Prostate gland (tissue), 2 donors: ENCODE measurements around the gene CABP2. TPM values are rescaled to one million over a fixed set of nuclear protein-coding genes. Genes with fewer than 3 reads are reported as not detected.
"Not testable (repeated sequence)": the region's sequence is repeated elsewhere in the genome, so short reads cannot be mapped to it uniquely, and the experiment has no call there.

Experiments used
- DNase-seq: peaks from one replicate; pipeline ENCODE4 v3.0.0-alpha.2; 2019; ENCODE audit warnings: low spot score
- H3K27ac ChIP-seq, 2 donors: fragments of 200-600 bp; sonication (generic); 2 replicates each; pipeline ENCODE4 v1.5.1; 2017 to 2019
- H3K27me3 ChIP-seq: fragments of 200-600 bp; sonication (generic); replicated peaks from 2 replicates; pipeline ENCODE4 v1.5.1; 2019; ENCODE audit not compliant: insufficient read depth
- H3K36me3 ChIP-seq, 2 donors: fragments of 200-600 bp; sonication (generic); 1 replicate in 1 of 2; 2 replicates in 1 of 2; pipeline versions ENCODE4 v1.5.1 to v1.8.1; 2017 to 2019
- H3K4me1 ChIP-seq: fragments of 200-600 bp; sonication (generic); replicated peaks from 2 replicates; pipeline ENCODE4 v1.5.1; 2019
- H3K4me3 ChIP-seq, 2 donors: fragments of 200-600 bp; sonication (generic); 2 replicates each; pipeline ENCODE4 v1.5.1; 2017 to 2019
- H3K9me3 ChIP-seq: fragments of 200-600 bp; sonication (generic); 2 replicates; pipeline ENCODE4 v1.5.1; 2017
- POLR2A ChIP-seq: fragments of 450-650 bp; IDR thresholded peaks from one replicate; pipeline ENCODE4 v1.6.1; 2016; ENCODE audit warnings: antibody characterized with exemption, mild to moderate bottlenecking
- POLR2AphosphoS5 ChIP-seq: sonication (generic); formaldehyde crosslinking; IDR thresholded peaks from one replicate; pipeline ENCODE4 v1.6.1; 2017; ENCODE audit warnings: antibody characterized with exemption
- WGBS: methylation state at CpG from one replicate; pipeline ENCODE4 v1.1.5; 2018; 5-methylcytosine and 5-hydroxymethylcytosine counted together
- intact Hi-C: fragments of 100-400 bp; cut with DNase I; formaldehyde crosslinking; loops from one replicate; pipeline ENCODE4 v1.14.2; 2022
- total RNA-seq, 2 donors: library from RNA; depleted of rRNA; stranded (reverse); fragments of >200 nt; gene quantifications; one replicate each; pipeline ENCODE4 v1.1.0, GENCODE V29; 2016
- TF ChIP-seq, protein P1 (sequence below), 4 experiments: fragments of 200-600 bp in 2 of 4; fragments of 450-650 bp in 2 of 4; sonication (generic) in 2 of 4; IDR thresholded peaks; 1 replicate in 3 of 4; 2 replicates in 1 of 4; pipeline ENCODE4 v1.5.1; 2016 to 2019; ENCODE audit warnings: antibody characterized with exemption in 4 of 4, mild to moderate bottlenecking in 2 of 4, moderate library complexity in 2 of 4

Gene CABP2
- total RNA-seq, 2 donors from 2014 or later = not detected

DNA sequence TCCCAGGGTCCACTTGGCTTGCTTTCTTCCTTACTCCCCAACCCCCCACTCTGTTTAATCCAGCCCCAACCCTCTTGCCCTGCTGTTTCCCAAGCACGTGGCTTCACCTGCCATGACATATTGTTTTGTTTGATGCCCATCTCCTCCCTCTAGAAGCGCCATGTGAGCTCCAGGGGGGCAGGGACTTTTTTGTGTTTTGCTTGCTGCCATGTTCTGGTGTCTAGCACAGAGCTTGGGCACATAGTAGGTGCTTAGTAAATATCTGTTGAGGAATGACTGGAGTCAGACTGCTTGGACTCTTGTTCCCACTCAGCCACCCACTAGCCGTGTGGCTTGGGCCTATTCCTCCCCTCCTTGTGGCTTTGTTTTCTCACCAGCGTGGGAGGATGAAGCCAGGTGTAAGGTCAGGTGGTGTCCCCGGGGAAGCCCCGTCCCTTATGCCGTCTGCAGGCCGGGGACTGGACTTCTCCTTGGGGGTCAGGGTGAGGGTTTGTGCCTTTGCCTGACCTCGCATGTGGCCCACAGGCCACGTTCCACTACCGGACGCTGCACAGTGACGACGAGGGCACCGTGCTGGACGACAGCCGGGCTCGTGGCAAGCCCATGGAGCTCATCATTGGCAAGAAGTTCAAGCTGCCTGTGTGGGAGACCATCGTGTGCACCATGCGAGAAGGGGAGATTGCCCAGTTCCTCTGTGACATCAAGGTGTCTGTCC lies 36.6 kb downstream of the CABP2 start:
- TF ChIP-seq POLR2AphosphoS5 = no peak
- TF ChIP-seq POLR2A = no peak
- TF ChIP-seq, protein P1, sequence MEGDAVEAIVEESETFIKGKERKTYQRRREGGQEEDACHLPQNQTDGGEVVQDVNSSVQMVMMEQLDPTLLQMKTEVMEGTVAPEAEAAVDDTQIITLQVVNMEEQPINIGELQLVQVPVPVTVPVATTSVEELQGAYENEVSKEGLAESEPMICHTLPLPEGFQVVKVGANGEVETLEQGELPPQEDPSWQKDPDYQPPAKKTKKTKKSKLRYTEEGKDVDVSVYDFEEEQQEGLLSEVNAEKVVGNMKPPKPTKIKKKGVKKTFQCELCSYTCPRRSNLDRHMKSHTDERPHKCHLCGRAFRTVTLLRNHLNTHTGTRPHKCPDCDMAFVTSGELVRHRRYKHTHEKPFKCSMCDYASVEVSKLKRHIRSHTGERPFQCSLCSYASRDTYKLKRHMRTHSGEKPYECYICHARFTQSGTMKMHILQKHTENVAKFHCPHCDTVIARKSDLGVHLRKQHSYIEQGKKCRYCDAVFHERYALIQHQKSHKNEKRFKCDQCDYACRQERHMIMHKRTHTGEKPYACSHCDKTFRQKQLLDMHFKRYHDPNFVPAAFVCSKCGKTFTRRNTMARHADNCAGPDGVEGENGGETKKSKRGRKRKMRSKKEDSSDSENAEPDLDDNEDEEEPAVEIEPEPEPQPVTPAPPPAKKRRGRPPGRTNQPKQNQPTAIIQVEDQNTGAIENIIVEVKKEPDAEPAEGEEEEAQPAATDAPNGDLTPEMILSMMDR (IDR thresholded peaks at IDR 0.05) = no peak
- no peak overlapping the region for H3K27ac ChIP-seq
- H3K36me3 ChIP-seq = no peaks in the 10 kb centered on the region

GRCh38 chr11:67485873-67486361 lies 37.3 kb downstream of the CABP2 start:
- H3K36me3 ChIP-seq, DNase-seq, H3K9me3 ChIP-seq, H3K4me3 ChIP-seq, H3K27ac ChIP-seq, H3K4me1 ChIP-seq, H3K27me3 ChIP-seq, intact Hi-C loops: not testable (repeated sequence)
- WGBS = 87% methylated on average over 7 of the region's 7 CpGs

More for the DNA sequence above, 36.6 kb downstream of the CABP2 start:
- intact Hi-C loops = no loop called here
- 87% methylated on average over 20 of the region's 20 CpGs for WGBS
- Histone ChIP-seq H3K27me3 (no peaks in the 10 kb centered on the region), H3K4me3 (no peak overlapping the region), H3K4me1 (peaks cover 6% of the 10 kb centered on the region), H3K9me3 (no peaks in the 10 kb centered on the region)
- DNase-seq = no peak

GRCh38 chr11:67484847-67485311 lies 38.4 kb downstream of the CABP2 start:
- peaks cover 6% of the 10 kb centered on the region for H3K4me1 ChIP-seq
- H3K9me3 ChIP-seq = no peaks in the 10 kb centered on the region
- no peaks in the 10 kb centered on the region for H3K27me3 ChIP-seq
- 71% methylated on average over 11 of the region's 11 CpGs for WGBS
- no peak overlapping the region for H3K27ac ChIP-seq
- no peak overlapping the region for H3K4me3 ChIP-seq
- intact Hi-C loops = no loop called here
- TF ChIP-seq POLR2AphosphoS5 (no peak), POLR2A (no peak)
- TF ChIP-seq, protein P1 (IDR thresholded peaks at IDR 0.05) = no peak
- no peak for DNase-seq
- H3K36me3 ChIP-seq = no peaks in the 10 kb centered on the region

- H3K4me3 ChIP-seq = peak overlapping the region; percentile 45 to 46
- H3K27ac ChIP-seq = no peak overlapping the region
- TF ChIP-seq POLR2AphosphoS5 (no peak), POLR2A (no peak)
- TF ChIP-seq, protein P1 (IDR thresholded peaks at IDR 0.05) = no peak
- no peaks in the 10 kb centered on the region for H3K36me3 ChIP-seq
- 86% methylated on average over 16 of the region's 16 CpGs for WGBS
- peaks cover 6% of the 10 kb centered on the region for H3K4me1 ChIP-seq
- H3K27me3 ChIP-seq = no peaks in the 10 kb centered on the region
- H3K9me3 ChIP-seq = no peaks in the 10 kb centered on the region
- no peak for DNase-seq
- intact Hi-C loops = no loop called here
Observed at GRCh38 chr11:67483831-67484665, 39.2 kb downstream of the CABP2 start.
